IMR-90 (cell line): ENCODE results near the gene ZNF556. TPM values are rescaled to one million over a fixed set of nuclear protein-coding genes. Genes with fewer than 3 reads are reported as not detected.

Source experiments
- ATAC-seq: fragments of 200-7000 bp; cut with Tn5 transposase; 2 replicates; pipeline ENCODE4 v1.9.1; 2020; ENCODE audit warnings: low read depth, mild to moderate bottlenecking, moderate library complexity
- BruUV-seq: library from RNA; stranded (reverse); fragments of 400-500 nt; replicated peaks from 2 replicates; lab custom pipeline; 2021; lab: Mats Ljungman, UMichigan
- CTCF ChIA-PET: fragments of 300-600 bp; formaldehyde crosslinking; extraction: SDS; loops from one replicate; lab custom pipeline; 2021; ENCODE audit warnings: antibody characterized with exemption; lab: Yijun Ruan, JAX
- POLR2A ChIA-PET: fragments of 300-600 bp; sonication (Branson Sonifier 250); formaldehyde crosslinking; loops from one replicate; lab custom pipeline; 2022; ENCODE audit warnings: antibody characterized with exemption; ENCODE audit not compliant: unreplicated experiment; lab: Charles Lee
- DNase-seq: peaks from one replicate; pipeline ENCODE4 v3.0.0; 2013
- H2AFZ ChIP-seq: replicated peaks from 2 replicates; pipeline ENCODE3; 2013; ENCODE audit warnings: low read length, mild to moderate bottlenecking; ENCODE audit not compliant: poor library complexity
- H2AK5ac ChIP-seq: 2 replicates; pipeline ENCODE4 v1.6.1; 2013; ENCODE audit warnings: low read depth, low read length, inconsistent platforms
- H2AK9ac ChIP-seq: replicated peaks from 2 replicates; pipeline ENCODE3; 2013; ENCODE audit warnings: mild to moderate bottlenecking, low read depth, low read length, moderate library complexity; ENCODE audit not compliant: poor library complexity
- H2BK120ac ChIP-seq: 2 replicates; pipeline ENCODE4 v1.6.1; 2013; ENCODE audit warnings: low read depth, low read length, inconsistent platforms
- H2BK15ac ChIP-seq: 3 replicates; pipeline ENCODE4 v1.6.1; 2013; ENCODE audit warnings: low read depth, low read length, inconsistent platforms
- H2BK20ac ChIP-seq: 2 replicates; pipeline ENCODE4 v1.6.1; 2013; ENCODE audit warnings: low read depth, mild to moderate bottlenecking, inconsistent platforms, low read length, moderate library complexity
- H2BK5ac ChIP-seq: 2 replicates; pipeline ENCODE4 v1.6.1; 2013; ENCODE audit warnings: mild to moderate bottlenecking, low read depth, low read length, inconsistent platforms; ENCODE audit not compliant: poor library complexity, severe bottlenecking
- H3K14ac ChIP-seq: replicated peaks from 2 replicates; pipeline ENCODE4 v1.6.1; 2013; ENCODE audit warnings: low read depth, low read length, inconsistent platforms
- H3K18ac ChIP-seq: 2 replicates; pipeline ENCODE4 v1.6.1; 2013; ENCODE audit warnings: low read depth, low read length, control low read depth
- H3K23ac ChIP-seq: 2 replicates; pipeline ENCODE4 v1.6.1; 2013; ENCODE audit warnings: low read depth, low read length, inconsistent platforms
- H3K27ac ChIP-seq: 2 replicates; pipeline ENCODE4 v1.5.1; 2013; ENCODE audit warnings: mild to moderate bottlenecking, control low read depth, low read length; ENCODE audit not compliant: insufficient read depth
- H3K27me3 ChIP-seq: 2 replicates; pipeline ENCODE4 v1.6.1; 2013; ENCODE audit warnings: low read length; ENCODE audit not compliant: control insufficient read depth, insufficient read depth
- H3K36me3 ChIP-seq: 2 replicates; pipeline ENCODE4 v1.6.1; 2013; ENCODE audit warnings: low read length, mixed read lengths; ENCODE audit not compliant: control insufficient read depth, insufficient read depth
- H3K4ac ChIP-seq: 2 replicates; pipeline ENCODE4 v1.6.1; 2013; ENCODE audit warnings: low read depth, low read length, inconsistent platforms
- H3K4me1 ChIP-seq: 2 replicates; pipeline ENCODE4 v1.6.1; 2013; ENCODE audit warnings: low read length, mixed read lengths; ENCODE audit not compliant: control insufficient read depth, insufficient read depth
- H3K4me2 ChIP-seq: 2 replicates; pipeline ENCODE4 v1.6.1; 2013; ENCODE audit warnings: low read depth, mild to moderate bottlenecking, control low read depth, low read length, moderate library complexity
- H3K4me3 ChIP-seq: 2 replicates; pipeline ENCODE4 v1.5.1; 2013; ENCODE audit warnings: low read depth, mild to moderate bottlenecking, control low read depth, low read length, moderate library complexity; ENCODE audit not compliant: insufficient read depth
- H3K56ac ChIP-seq: 2 replicates; pipeline ENCODE4 v1.6.1; 2013; ENCODE audit warnings: low read length, inconsistent platforms; ENCODE audit not compliant: insufficient read depth; ENCODE audit errors: extremely low read depth
- H3K79me1 ChIP-seq, 2 experiments: 2 replicates each; pipeline ENCODE4 v1.6.1; 2013; ENCODE audit warnings: low read length in 2 of 2, inconsistent platforms in 1 of 2, low read depth in 1 of 2
- H3K9ac ChIP-seq: 2 replicates; pipeline ENCODE4 v1.6.1; 2013; ENCODE audit warnings: low read depth, low read length, control low read depth
- H3K9me1 ChIP-seq: 2 replicates; pipeline ENCODE4 v1.6.1; 2013; ENCODE audit warnings: low read length, inconsistent platforms; ENCODE audit not compliant: insufficient read depth
- H3K9me3 ChIP-seq: 2 replicates; pipeline ENCODE4 v1.6.1; 2013; ENCODE audit warnings: low read length; ENCODE audit not compliant: control insufficient read depth, insufficient read depth
- H4K20me1 ChIP-seq: 2 replicates; pipeline ENCODE4 v1.6.1; 2013; ENCODE audit warnings: low read length, inconsistent platforms; ENCODE audit not compliant: insufficient read depth
- H4K5ac ChIP-seq: 2 replicates; pipeline ENCODE4 v1.6.1; 2013; ENCODE audit warnings: mild to moderate bottlenecking, low read depth, low read length, control low read depth
- H4K8ac ChIP-seq, 2 experiments: 2 replicates each; pipeline ENCODE4 v1.6.1; 2013; ENCODE audit warnings: low read depth in 2 of 2, low read length in 2 of 2, control low read depth in 1 of 2, inconsistent platforms in 1 of 2
- H4K91ac ChIP-seq: 2 replicates; pipeline ENCODE4 v1.6.1; 2013; ENCODE audit warnings: low read depth, low read length, inconsistent platforms; ENCODE audit not compliant: insufficient read depth
- BHLHE40 ChIP-seq: fragments of 150-350 bp; IDR thresholded peaks from 2 replicates; pipeline ENCODE4 v1.6.1; 2016; ENCODE audit warnings: mild to moderate bottlenecking, low read depth, low read length
- CEBPB ChIP-seq: IDR thresholded peaks from 2 replicates; pipeline ENCODE4 v1.6.1; 2012; ENCODE audit warnings: low read depth, low read length, improper control_type of control experiment
- CHD1 ChIP-seq: IDR thresholded peaks from 2 replicates; pipeline ENCODE4 v1.6.1; 2012; ENCODE audit warnings: low read depth, low read length, improper control_type of control experiment
- FOS ChIP-seq: fragments of 150-350 bp; IDR thresholded peaks from 2 replicates; pipeline ENCODE4 v1.6.1; 2016; ENCODE audit warnings: low read depth, low read length
- MAZ ChIP-seq: IDR thresholded peaks from 2 replicates; pipeline ENCODE4 v1.6.1; 2012; ENCODE audit warnings: low read depth, mild to moderate bottlenecking, low read length, improper control_type of control experiment, moderate library complexity, borderline replicate concordance
- MXI1 ChIP-seq: IDR thresholded peaks from 2 replicates; pipeline ENCODE4 v1.6.1; 2012; ENCODE audit warnings: low read depth, mild to moderate bottlenecking, low read length, moderate library complexity, borderline replicate concordance
- NFE2L2 ChIP-seq: fragments of 150-350 bp; IDR thresholded peaks from 2 replicates; pipeline ENCODE4 v1.6.1; 2016; ENCODE audit warnings: low read depth, mild to moderate bottlenecking, low read length
- RAD21 ChIP-seq: IDR thresholded peaks from 2 replicates; pipeline ENCODE4 v1.6.1; 2012; ENCODE audit warnings: low read length, improper control_type of control experiment
- RCOR1 ChIP-seq: IDR thresholded peaks from 2 replicates; pipeline ENCODE4 v1.6.1; 2012; ENCODE audit warnings: mild to moderate bottlenecking, low read length, improper control_type of control experiment; ENCODE audit not compliant: insufficient replicate concordance
- RFX5 ChIP-seq: IDR thresholded peaks from 2 replicates; pipeline ENCODE4 v1.8.0; 2012; ENCODE audit warnings: low read depth, mild to moderate bottlenecking, low read length, moderate library complexity
- SMC3 ChIP-seq: fragments of 150-350 bp; IDR thresholded peaks from 2 replicates; pipeline ENCODE4 v1.6.1; 2016; ENCODE audit warnings: low read depth, mild to moderate bottlenecking, antibody characterized with exemption, low read length, moderate library complexity
- WGBS, 2 experiments: methylation state at CpG; one replicate each; pipeline versions ENCODE4 v1.1.5 to v1.1.7; 2013; ENCODE audit warnings: missing lambda C conversion rate in 2 of 2; ENCODE audit not compliant: insufficient read length in 1 of 2; ENCODE audit errors: extremely low coverage in 2 of 2; 5-methylcytosine and 5-hydroxymethylcytosine counted together
- dilution Hi-C: fragments of 300-500 bp; cut with HindIII; formaldehyde crosslinking; loops from one replicate; pipeline ENCODE4 v1.14.3; 2018; ENCODE audit warnings: low sequenced_read_pairs; ENCODE audit not compliant: unreplicated experiment
- in situ Hi-C: fragments of 300-500 bp; cut with MboI; formaldehyde crosslinking; loops from 3 replicates; pipeline ENCODE4 v1.14.3; 2019; ENCODE audit warnings: low sequenced_read_pairs, inconsistent platforms, mixed read lengths
- intact Hi-C: fragments of 100-400 bp; cut with micrococcal nuclease; formaldehyde crosslinking; loops from 2 replicates; pipeline ENCODE4 v1.10.0; 2022
- polyA plus RNA-seq, 3 experiments: library from polyadenylated mRNA; depleted of rRNA; stranded (reverse); fragments of >200 nt; gene quantifications; 2 replicates each; pipeline ENCODE4 v1.2.3, GENCODE V29; 2012; ENCODE audit warnings: low replicate concordance in 1 of 3
- total RNA-seq: library from RNA; depleted of rRNA; stranded (reverse); fragments of >200 nt; gene quantifications from 2 replicates; pipeline ENCODE4 v1.2.3, GENCODE V29; 2012
- TF ChIP-seq, protein P1 (sequence below): fragments of 150-350 bp; IDR thresholded peaks from 2 replicates; pipeline ENCODE4 v1.6.1; 2016; ENCODE audit warnings: low read depth, mild to moderate bottlenecking, low read length, moderate library complexity, borderline replicate concordance
- TF ChIP-seq, protein P2 (sequence below): fragments of 150-350 bp; IDR thresholded peaks from 2 replicates; pipeline ENCODE4 v1.6.1; 2017; ENCODE audit warnings: mild to moderate bottlenecking, antibody characterized with exemption, low read length, low read depth

Gene ZNF556
- total and polyA plus RNA-seq, 2 of the 4 experiments (the other 2 are of a cell fraction), result not detected

DNA sequence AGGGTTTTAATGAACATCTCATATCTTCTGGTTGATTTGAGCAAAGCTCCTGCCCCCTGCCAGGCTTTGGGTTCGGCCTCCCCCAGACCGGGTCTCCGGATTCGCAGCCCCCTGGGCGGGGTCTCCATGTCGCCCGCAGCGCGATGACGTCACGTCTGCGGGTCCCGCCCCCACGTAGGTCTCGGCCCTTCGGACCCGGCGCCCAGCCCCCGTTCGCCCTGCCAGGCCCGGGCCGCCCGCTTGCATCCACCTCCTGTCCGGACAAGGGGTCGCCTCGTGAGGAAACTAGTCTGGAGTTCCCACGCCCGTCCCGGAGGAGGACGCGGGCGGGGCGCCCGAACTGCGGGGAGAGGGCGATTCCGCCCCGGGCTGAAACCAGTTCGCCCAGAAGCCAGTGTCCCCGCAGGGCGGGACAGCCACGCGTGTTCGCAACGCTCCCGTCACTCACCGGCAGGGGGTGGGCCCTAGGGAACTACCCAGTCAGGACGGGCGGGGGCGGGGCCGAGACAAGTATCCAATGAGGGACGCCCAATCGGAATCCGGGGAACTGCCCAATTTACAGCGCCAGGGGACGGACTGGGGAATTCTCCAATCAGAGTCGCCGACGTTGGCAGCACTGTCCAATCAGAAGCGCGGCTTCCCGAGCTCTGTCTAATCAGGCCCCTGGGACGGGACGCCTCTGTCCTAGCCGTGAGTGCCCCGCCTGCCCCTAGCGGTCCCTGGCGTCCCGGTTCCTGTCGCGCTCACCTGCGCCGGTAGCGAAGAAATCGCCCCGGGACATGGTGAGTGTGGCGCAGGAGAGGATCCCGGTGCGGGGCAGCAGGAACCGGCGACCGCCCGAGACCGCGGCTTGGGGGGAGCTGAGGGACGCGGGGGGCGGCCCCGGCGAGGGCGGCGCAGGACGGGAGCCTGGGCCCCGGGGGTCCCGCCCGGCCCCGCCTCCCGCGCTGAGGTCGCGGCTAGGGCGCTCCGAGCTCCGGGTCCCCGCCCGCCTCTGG, 26.0 kb upstream of the ZNF556 start, which contains the start of gene ZNF555:
Gene ZNF555 (plus strand): TSS at position 682 of the 998 bp plus-strand sequence. CDS start 98 bp downstream, at position 780.
- peaks cover 21% of the 10 kb centered on the region for H3K9me3 ChIP-seq
- no peak within 1 kb of the TSS for H2BK15ac ChIP-seq
- peak within 1 kb of the TSS; percentile 94 for H4K8ac ChIP-seq
- dilution Hi-C loops, result no loop called here
- in situ Hi-C loops, result no loop called here
- CTCF ChIA-PET, result interaction anchor here (0.8 to 1.2 kb wide), 3 partner anchors 46 to 117 kb away, joined by 3 to 4 read pairs (median 3); no protein-coding TSS in a partner anchor
- BruUV-seq, result no TSS peak
- peak within 1 kb of the TSS; percentile 40; the same call in 1 of the 2 replicates for H3K18ac ChIP-seq
- peak within 1 kb of the TSS; percentile 80 for H3K27ac ChIP-seq
- no peak within 1 kb of the TSS for H2BK20ac ChIP-seq
- 0% methylated on average over 47 of the region's 106 CpGs; no CpG with 5 or more reads in 1 of the 2 experiments for WGBS, 2 experiments
- H3K4me2 ChIP-seq, result peak within 1 kb of the TSS; percentile 100
- H4K20me1 ChIP-seq, result no peaks in the 10 kb centered on the region
- no peaks in the 10 kb centered on the region for H3K9me1 ChIP-seq
- intact Hi-C loops, result no loop called here
- ATAC-seq (peak; percentile 97), DNase-seq (peak; percentile 98)
- H3K9ac ChIP-seq, result peak within 1 kb of the TSS; percentile 67
- H2AFZ ChIP-seq, result peak within 1 kb of the TSS; percentile 100
- H3K56ac ChIP-seq, result peak within 1 kb of the TSS; percentile 20; the same call in 1 of the 2 replicates
- H3K4me3 ChIP-seq, result peak within 1 kb of the TSS; percentile 98
- H3K36me3 ChIP-seq, result peaks cover 7% of the 10 kb centered on the region
- peak within 1 kb of the TSS; percentile 96 for H2AK9ac ChIP-seq
- no peaks in the 10 kb centered on the region for H3K27me3 ChIP-seq
- H3K23ac ChIP-seq, result peak within 1 kb of the TSS; percentile 45; the same call in 1 of the 2 replicates
- peaks cover 22 to 38% of the 10 kb centered on the region in 2 experiments for H3K79me1 ChIP-seq
- peak within 1 kb of the TSS; percentile 87 for H3K4ac ChIP-seq
- POLR2A ChIA-PET, result no interaction called here
- H3K14ac ChIP-seq, result peak within 1 kb of the TSS; percentile 93
- 0 out of 2 replicates have a peak within 1 kb of the TSS, but pooled peaks have one; percentile 33 for H2AK5ac ChIP-seq
- peak within 1 kb of the TSS; percentile 81; the same call in 1 of the 2 replicates for H4K91ac ChIP-seq
- peak within 1 kb of the TSS; percentile 19; the same call in 1 of the 2 replicates for H2BK120ac ChIP-seq
- peak within 1 kb of the TSS; percentile 89 for H4K5ac ChIP-seq
- H3K4me1 ChIP-seq, result peaks cover 3% of the 10 kb centered on the region
- H2BK5ac ChIP-seq, result peak within 1 kb of the TSS; percentile 94
- TF ChIP-seq RFX5, result no peak
- TF ChIP-seq RAD21, result no peak
- no peak for TF ChIP-seq NFE2L2
- no peak for TF ChIP-seq CHD1
- TF ChIP-seq BHLHE40, result no peak
- TF ChIP-seq, protein P1, sequence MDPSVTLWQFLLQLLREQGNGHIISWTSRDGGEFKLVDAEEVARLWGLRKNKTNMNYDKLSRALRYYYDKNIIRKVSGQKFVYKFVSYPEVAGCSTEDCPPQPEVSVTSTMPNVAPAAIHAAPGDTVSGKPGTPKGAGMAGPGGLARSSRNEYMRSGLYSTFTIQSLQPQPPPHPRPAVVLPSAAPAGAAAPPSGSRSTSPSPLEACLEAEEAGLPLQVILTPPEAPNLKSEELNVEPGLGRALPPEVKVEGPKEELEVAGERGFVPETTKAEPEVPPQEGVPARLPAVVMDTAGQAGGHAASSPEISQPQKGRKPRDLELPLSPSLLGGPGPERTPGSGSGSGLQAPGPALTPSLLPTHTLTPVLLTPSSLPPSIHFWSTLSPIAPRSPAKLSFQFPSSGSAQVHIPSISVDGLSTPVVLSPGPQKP, result no peak
- TF ChIP-seq, protein P2, sequence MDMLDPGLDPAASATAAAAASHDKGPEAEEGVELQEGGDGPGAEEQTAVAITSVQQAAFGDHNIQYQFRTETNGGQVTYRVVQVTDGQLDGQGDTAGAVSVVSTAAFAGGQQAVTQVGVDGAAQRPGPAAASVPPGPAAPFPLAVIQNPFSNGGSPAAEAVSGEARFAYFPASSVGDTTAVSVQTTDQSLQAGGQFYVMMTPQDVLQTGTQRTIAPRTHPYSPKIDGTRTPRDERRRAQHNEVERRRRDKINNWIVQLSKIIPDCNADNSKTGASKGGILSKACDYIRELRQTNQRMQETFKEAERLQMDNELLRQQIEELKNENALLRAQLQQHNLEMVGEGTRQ, result no peak
- no peak for TF ChIP-seq SMC3
- no peak for TF ChIP-seq MXI1
- TF ChIP-seq CEBPB, result no peak
- no peak for TF ChIP-seq RCOR1
- peak; percentile 48; the same call in 1 of the 2 replicates for TF ChIP-seq MAZ
- peak; percentile 76; the same call in 1 of the 2 replicates for TF ChIP-seq FOS
